HepG2 (cell line): Measurements from ENCODE around the gene ZNF248. TPM values are rescaled to one million over a fixed set of nuclear protein-coding genes. Genes with fewer than 3 reads are reported as not detected.

ENCODE experiments used
- ATAC-seq: fragments of 200-7000 bp; cut with Tn5 transposase; 3 replicates; pipeline ENCODE4 v1.9.1; 2020; ENCODE audit warnings: mild to moderate bottlenecking, moderate library complexity
- BruUV-seq: library from RNA; stranded (reverse); fragments of 400-500 nt; replicated peaks from 2 replicates; lab custom pipeline; 2021; lab: Mats Ljungman, UMichigan
- CTCF ChIA-PET: fragments of 300-600 bp; formaldehyde crosslinking; extraction: SDS; loops from one replicate; lab custom pipeline; 2021; ENCODE audit warnings: low total read pairs, inconsistent platforms, low intra/inter-chr PET ratio; lab: Yijun Ruan, JAX
- POLR2A ChIA-PET: fragments of 350-600 bp; sonication (Branson Sonifier 250); formaldehyde crosslinking; loops from one replicate; lab custom pipeline; 2020; ENCODE audit warnings: antibody characterized with exemption, inconsistent platforms; lab: Yijun Ruan, JAX
- DNase-seq: peaks from one replicate; pipeline ENCODE4 v3.0.0-alpha.2; 2015; ENCODE audit warnings: low spot score
- FAIRE-seq: peaks from 3 replicates; lab custom pipeline; 2011; peaks lifted over from hg19 to GRCh38; lab: Jason Lieb, UNC
- H2AFZ ChIP-seq: one replicate; pipeline ENCODE4 v1.6.1; 2011; ENCODE audit warnings: low read length, inconsistent platforms
- H3K27ac ChIP-seq: fragments of 300-600 bp; 3 replicates; pipeline ENCODE4 v1.8.0; 2011; ENCODE audit warnings: mixed run types, mild to moderate bottlenecking, mixed read lengths, low read length, inconsistent platforms; ENCODE audit not compliant: insufficient read depth; ENCODE audit errors: extremely low read length
- H3K27me3 ChIP-seq, 2 experiments: fragments of 200-600 bp in 1 of 2; 2 replicates in 1 of 2; 3 replicates in 1 of 2; pipeline versions ENCODE4 v1.6.0 to v1.8.0; 2011; ENCODE audit warnings: low read length in 2 of 2, mild to moderate bottlenecking in 2 of 2, moderate library complexity in 2 of 2, inconsistent platforms in 1 of 2; ENCODE audit not compliant: insufficient read depth in 2 of 2, control insufficient read depth in 1 of 2
- H3K36me3 ChIP-seq, 2 experiments: fragments of 200-600 bp in 1 of 2; replicated peaks in 1 of 2; 2 replicates in 1 of 2; 3 replicates in 1 of 2; pipeline versions ENCODE4 v1.5.1 to v1.8.0; 2011; ENCODE audit warnings: low read length in 2 of 2, inconsistent platforms in 1 of 2; ENCODE audit not compliant: insufficient read depth in 2 of 2, control insufficient read depth in 1 of 2
- H3K4me1 ChIP-seq: 2 replicates; pipeline ENCODE4 v1.5.1; 2012; ENCODE audit warnings: low read length, inconsistent platforms; ENCODE audit not compliant: insufficient read depth
- H3K4me2 ChIP-seq: 2 replicates; pipeline ENCODE4 v1.6.0; 2011; ENCODE audit warnings: low read depth, low read length, inconsistent platforms
- H3K4me3 ChIP-seq, 3 experiments: fragments of 200-600 bp in 1 of 3; sonication (generic), shearing (Covaris generic) in 1 of 3; replicated peaks in 1 of 3; 2 replicates each; pipeline ENCODE4 v1.5.1; 2011 to 2016; ENCODE audit warnings: low read length in 3 of 3, inconsistent platforms in 2 of 3, low read depth in 2 of 3, mild to moderate bottlenecking in 2 of 3, control low read depth in 1 of 3, mixed read lengths in 1 of 3; ENCODE audit not compliant: insufficient read depth in 1 of 3
- H3K79me2 ChIP-seq: one replicate; pipeline ENCODE4 v1.6.1; 2011; ENCODE audit warnings: low read length, inconsistent platforms; ENCODE audit not compliant: insufficient read depth
- H3K9ac ChIP-seq: 2 replicates; pipeline ENCODE4 v1.6.0; 2011; ENCODE audit warnings: mild to moderate bottlenecking, low read depth, low read length, inconsistent platforms; ENCODE audit not compliant: insufficient read depth
- H3K9me3 ChIP-seq: 2 replicates; pipeline ENCODE4 v1.5.1; 2012; ENCODE audit warnings: mild to moderate bottlenecking, low read length
- H4K20me1 ChIP-seq: 2 replicates; pipeline ENCODE4 v1.6.0; 2011; ENCODE audit warnings: inconsistent platforms, mild to moderate bottlenecking, low read length, moderate library complexity; ENCODE audit not compliant: insufficient read depth
- ARID2 ChIP-seq: sonication (generic); formaldehyde crosslinking; IDR thresholded peaks from 2 replicates; pipeline ENCODE4 v1.8.1; 2022; ENCODE audit warnings: mild to moderate bottlenecking, missing genetic modification reagents, borderline replicate concordance
- EZH2 ChIP-seq: conservative IDR thresholded peaks from 2 replicates; pipeline ENCODE4 v1.6.1; 2012; ENCODE audit warnings: mild to moderate bottlenecking, low read depth, low read length, moderate library complexity
- SNAPC4 ChIP-seq: sonication (generic); formaldehyde crosslinking; IDR thresholded peaks from 2 replicates; pipeline ENCODE4 v1.4.0; 2020; ENCODE audit warnings: mild to moderate bottlenecking, missing genetic modification reagents
- ZBTB26 ChIP-seq: IDR thresholded peaks from 2 replicates; pipeline ENCODE4 v1.6.1; 2016; ENCODE audit warnings: missing compliant biosample characterization, missing genetic modification reagents, borderline replicate concordance
- ZBTB37 ChIP-seq: sonication (generic); formaldehyde crosslinking; IDR thresholded peaks from 2 replicates; pipeline ENCODE4 v1.4.0; 2020; ENCODE audit warnings: mild to moderate bottlenecking, missing genetic modification reagents
- ZFX ChIP-seq: sonication (generic); formaldehyde crosslinking; IDR thresholded peaks from 2 replicates; pipeline ENCODE4 v1.4.0; 2020; ENCODE audit warnings: mild to moderate bottlenecking, low read depth, missing genetic modification reagents, moderate library complexity
- ZNF160 ChIP-seq: sonication (generic); formaldehyde crosslinking; IDR thresholded peaks from 2 replicates; pipeline ENCODE4 v1.8.0; 2022; ENCODE audit warnings: mild to moderate bottlenecking, inconsistent platforms, missing genetic modification reagents
- ZNF556 ChIP-seq: sonication (generic); formaldehyde crosslinking; IDR thresholded peaks from 2 replicates; pipeline ENCODE4 v1.4.0; 2020; ENCODE audit warnings: mild to moderate bottlenecking, missing genetic modification reagents, borderline replicate concordance
- WGBS: methylation state at CpG from one replicate; pipeline ENCODE4 v1.1.6; 2017; ENCODE audit warnings: low lambda C conversion rate; 5-methylcytosine and 5-hydroxymethylcytosine counted together
- in situ Hi-C: cut with HindIII; loops from 2 replicates; pipeline ENCODE4 v1.10.0; 2017; ENCODE audit warnings: low pct_unique_long_range_greater_than_20kb; ENCODE audit not compliant: extremely low pct_ligation_motif_present
- intact Hi-C: fragments of 100-400 bp; cut with micrococcal nuclease; formaldehyde crosslinking; loops from one replicate; pipeline ENCODE4 v1.10.0; 2022; ENCODE audit not compliant: unreplicated experiment
- polyA plus RNA-seq, 8 experiments: library from polyadenylated mRNA; depleted of rRNA in 3 of 8; stranded (reverse) in 7 of 8; unstranded in 1 of 8; fragments of >200 nt; fragmentation: Illumina TruSeq in 4 of 8; extraction: Trizol in 4 of 8; gene quantifications; 2 replicates each; pipeline versions ENCODE4 v1.2.1 to v1.2.3, GENCODE V29; 2011 to 2016; ENCODE audit warnings: low read depth in 4 of 8, missing spikeins in 1 of 8, mixed read lengths in 1 of 8; ENCODE audit not compliant: insufficient read depth in 1 of 8
- total RNA-seq, 5 experiments: library from RNA; depleted of rRNA; stranded (reverse); fragments of >200 nt; fragmentation: Illumina TruSeq; extraction: Trizol; gene quantifications; 2 replicates each; pipeline ENCODE4 v1.2.3, GENCODE V29; 2016; ENCODE audit warnings: low read depth in 1 of 5

ZNF248 gene
- total and polyA plus RNA-seq, 2 of the 13 experiments (the other 11 are each of a cell fraction or from before 2014, with no cell fraction given), result 12.8 to 13.3 TPM

GRCh38 chr10:37819797-37820196, 37.6 kb downstream of the ZNF248 start:
- ChIA-PET POLR2A (no interaction called here), CTCF (no interaction called here)
- in situ Hi-C loops, result no loop called here
- no peaks in the 10 kb centered on the region for H3K27me3 ChIP-seq
- no peak overlapping the region for H3K4me2 ChIP-seq
- H3K4me1 ChIP-seq, result peaks cover 15% of the 10 kb centered on the region
- intact Hi-C loops, result no loop called here
- no peak overlapping the region for H3K27ac ChIP-seq
- DNase-seq, result no peak
- no peak overlapping the region for H3K9ac ChIP-seq
- FAIRE-seq, result no peak
- no peak overlapping the region for H2AFZ ChIP-seq
- no peaks in the 10 kb centered on the region for H3K9me3 ChIP-seq
- no TSS peak for BruUV-seq
- no peak overlapping the region for H3K4me3 ChIP-seq
- no peaks in the 10 kb centered on the region for H4K20me1 ChIP-seq
- no peaks in the 10 kb centered on the region; a peak in 1 of 5 replicates for H3K36me3 ChIP-seq
- WGBS, result 97% methylated on average over 6 of the region's 6 CpGs
- H3K79me2 ChIP-seq, result no peaks in the 10 kb centered on the region
- no peak for ATAC-seq
- no peak for TF ChIP-seq ZNF556
- TF ChIP-seq ZBTB37 (CRISPR knock-in tag), result no peak
- no peak for TF ChIP-seq ARID2 (CRISPR knock-in tag)
- no peak for TF ChIP-seq ZNF160 (CRISPR knock-in tag)
- TF ChIP-seq ZFX (CRISPR knock-in tag), result no peak
- TF ChIP-seq ZBTB26 (CRISPR knock-in tag), result no peak
- TF ChIP-seq EZH2, result no peak
- TF ChIP-seq SNAPC4 (CRISPR knock-in tag), result no peak
